ENCODE results near the gene MCC.
A peak's percentile ranks its signal among the peaks of the same experiment; 100 is the strongest.
"Not testable (repeated sequence)": the region's sequence is repeated elsewhere in the genome, so short reads cannot be mapped to it uniquely, and the experiment has no call there.

The MCC gene

GRCh38 chr5:113489299-113489698, 1.0 kb upstream of the MCC start:
- DNase-seq, result peak; percentile 76

- DNase-seq, result no peak
Measured at GRCh38 chr5:113488645-113489184, 462 bp upstream of the MCC start.

DNA sequence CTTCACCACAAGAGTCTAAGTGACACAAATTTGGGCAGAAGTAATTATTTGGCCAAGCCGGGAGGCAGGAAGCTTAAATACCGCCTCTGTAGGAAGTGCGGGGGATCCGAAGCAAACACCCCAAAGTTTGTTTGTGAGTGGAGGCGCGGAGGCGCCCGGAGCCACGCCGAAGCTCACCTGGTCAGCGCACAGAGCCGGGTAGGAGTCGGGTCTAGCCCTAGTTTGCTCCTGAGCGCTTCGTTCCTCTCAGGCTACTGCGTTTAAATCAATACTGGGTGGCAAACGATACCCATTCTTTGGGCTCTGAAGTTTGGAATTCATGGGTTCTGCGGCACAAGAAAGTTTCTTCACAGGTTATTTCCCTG, 855 bp downstream of the MCC start:
- DNase-seq, result no peak

DNA sequence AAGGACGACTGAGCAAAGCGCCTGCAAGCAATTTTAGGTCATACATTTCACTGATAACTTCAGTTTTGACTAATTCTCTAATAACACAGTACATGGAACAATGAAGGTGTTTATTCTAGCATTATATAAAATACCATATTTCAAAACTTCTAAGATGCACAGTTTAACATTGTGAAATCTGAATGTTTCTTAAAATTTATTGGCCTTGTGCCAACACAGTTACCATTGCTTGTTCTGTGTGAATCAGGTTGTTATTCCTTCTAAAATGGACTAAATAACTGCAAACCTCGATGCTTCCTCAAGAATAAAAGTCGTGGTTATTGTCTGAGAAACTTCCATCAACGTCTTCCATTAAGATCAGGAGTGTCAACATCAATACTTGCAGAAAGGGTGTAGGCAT, 8.0 kb downstream of the MCC start:
- DNase-seq, result no peak

DNA sequence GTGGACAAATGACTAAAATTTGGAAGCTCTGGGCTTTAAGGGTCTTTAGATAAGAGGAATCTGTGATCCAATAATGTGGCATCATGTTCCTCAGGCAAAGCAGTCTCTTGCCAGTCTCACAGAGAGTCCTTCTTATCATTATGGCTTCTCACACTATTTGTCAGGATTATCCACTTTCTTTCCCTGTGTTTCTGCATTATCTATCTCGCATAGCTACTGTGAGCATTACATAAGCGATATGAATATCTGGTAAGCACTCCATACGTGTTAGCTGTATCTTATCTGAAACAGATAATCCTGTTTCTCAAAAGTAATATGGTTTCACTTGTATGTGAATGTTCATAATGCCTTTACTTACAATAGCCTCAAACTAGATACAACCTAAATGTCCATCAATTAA, 9.6 kb downstream of the MCC start:
- no peak for DNase-seq

DNA sequence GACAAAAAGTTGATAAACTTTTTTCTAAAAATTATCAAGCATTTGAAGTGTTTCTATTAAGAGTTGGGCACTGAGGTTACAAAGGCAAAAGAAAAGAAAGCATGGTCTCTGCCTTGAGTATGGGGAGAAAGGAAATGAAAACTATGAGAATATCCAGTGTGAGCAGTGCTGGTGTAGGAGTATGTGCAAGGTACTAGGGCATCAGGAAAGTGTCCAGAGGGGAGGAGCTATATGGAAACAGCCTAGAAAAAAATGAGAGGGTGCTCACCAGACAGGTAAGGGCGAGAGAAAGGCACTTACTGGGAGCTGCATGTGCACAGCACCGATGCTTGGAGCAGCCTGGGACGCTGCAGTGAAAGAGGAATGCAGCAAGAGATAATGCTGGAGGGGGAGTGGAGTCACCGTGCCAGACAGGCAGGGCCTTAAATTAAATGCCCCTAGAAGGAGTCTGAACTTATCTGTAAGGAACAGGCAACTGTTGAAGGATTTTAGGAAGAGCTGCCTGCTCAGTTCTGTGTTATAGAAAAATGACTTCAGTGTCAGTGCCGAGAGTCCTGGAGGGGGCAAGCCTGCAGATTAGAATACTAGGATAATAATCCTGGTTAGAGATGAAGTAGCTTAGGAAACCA, 14.0 kb downstream of the MCC start:
- no peak for DNase-seq

DNA sequence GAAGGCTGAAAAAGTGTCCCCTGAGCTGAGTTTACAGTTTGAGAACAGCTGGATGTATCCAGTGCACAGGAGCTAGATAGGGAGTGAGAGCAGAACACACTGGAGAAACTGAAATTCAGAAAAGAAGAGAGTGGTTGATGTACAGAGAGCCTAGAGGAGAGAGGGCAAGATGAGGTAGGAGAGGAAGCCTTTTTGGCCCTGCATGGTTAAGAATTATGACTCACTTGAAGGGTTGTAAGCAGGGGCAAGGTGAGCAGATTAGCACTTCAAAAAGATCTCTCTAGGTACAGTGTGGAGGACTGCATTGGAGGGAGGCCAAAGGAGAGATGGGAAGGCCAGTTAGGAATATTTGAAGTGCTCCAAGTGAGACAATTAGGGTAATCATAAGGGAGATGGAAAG, 25.2 kb downstream of the MCC start:
- DNase-seq, result no peak

GRCh38 chr5:113457106-113457505, 31.1 kb downstream of the MCC start:
- DNase-seq, result not testable (repeated sequence)

DNA sequence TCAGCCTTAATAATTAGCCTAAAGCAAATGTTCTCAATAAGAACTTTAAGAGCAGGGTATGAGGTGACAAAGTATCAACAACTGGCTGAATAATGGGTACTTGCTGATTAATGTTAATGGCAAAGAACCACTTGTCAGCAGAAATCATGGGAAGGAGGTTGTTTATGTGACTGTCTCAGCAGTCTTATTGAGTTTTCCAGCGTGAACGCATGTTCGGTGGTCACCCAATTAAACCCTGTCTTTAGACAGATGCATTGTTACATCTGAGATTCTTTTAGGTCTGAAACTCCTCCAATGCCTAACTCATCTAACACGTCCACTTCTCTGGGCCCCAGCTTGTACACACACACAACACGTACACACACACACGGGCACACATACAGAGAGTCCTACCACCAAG, 35.3 kb downstream of the MCC start:
- DNase-seq, result no peak

- no peak for DNase-seq
Measured at GRCh38 chr5:113451797-113452196, 36.5 kb downstream of the MCC start.

DNA sequence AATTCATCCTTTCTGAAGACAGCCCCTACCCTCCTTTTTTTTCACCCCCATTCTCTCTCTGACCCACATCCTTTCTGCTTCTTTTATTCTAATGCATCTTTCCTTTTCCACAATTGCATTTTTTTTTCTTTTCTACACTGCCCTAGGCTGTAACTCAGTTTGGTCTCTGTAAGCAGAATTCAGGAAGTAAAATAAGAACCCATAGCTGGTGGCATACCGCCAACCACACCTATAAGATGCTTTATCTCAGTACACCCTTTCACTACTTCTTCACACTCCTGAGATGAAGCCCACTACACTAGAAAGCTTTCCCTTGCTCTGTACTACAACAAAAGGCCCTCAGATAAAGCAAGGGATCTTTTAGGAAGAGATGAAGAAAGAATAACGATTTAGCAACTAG, 37.3 kb downstream of the MCC start:
- DNase-seq, result peak; percentile 4

- no peak for DNase-seq
Measured at GRCh38 chr5:113450462-113450861, 37.8 kb downstream of the MCC start.

GRCh38 chr5:113448252-113448651, 40.0 kb downstream of the MCC start:
- no peak for DNase-seq

- peak; percentile 20 for DNase-seq
Measured at GRCh38 chr5:113447498-113448050, 40.7 kb downstream of the MCC start.

- DNase-seq, result no peak
Measured at GRCh38 chr5:113446358-113446927, 41.8 kb downstream of the MCC start.

DNA sequence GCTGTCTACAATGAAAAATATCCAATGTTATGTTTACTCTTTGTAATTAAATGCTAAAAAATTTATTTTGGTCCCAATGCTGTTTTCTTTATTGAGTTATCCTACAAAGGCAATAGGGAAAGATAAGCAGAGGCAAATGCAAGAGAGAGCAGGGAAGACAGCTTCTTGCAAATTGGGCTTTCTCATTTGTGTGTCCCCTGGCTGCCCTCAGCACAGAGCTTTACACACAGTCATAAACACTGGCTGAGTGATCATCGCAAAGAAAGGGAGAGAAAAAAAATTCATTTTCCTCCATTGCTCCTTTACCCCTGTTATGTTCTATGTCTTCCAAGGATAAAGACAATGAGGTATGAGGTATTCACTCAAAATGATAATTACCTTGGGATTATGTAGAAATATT, 51.1 kb downstream of the MCC start:
- no peak for DNase-seq

- no peak for DNase-seq
Measured at GRCh38 chr5:113435575-113435974, 52.7 kb downstream of the MCC start.

DNA sequence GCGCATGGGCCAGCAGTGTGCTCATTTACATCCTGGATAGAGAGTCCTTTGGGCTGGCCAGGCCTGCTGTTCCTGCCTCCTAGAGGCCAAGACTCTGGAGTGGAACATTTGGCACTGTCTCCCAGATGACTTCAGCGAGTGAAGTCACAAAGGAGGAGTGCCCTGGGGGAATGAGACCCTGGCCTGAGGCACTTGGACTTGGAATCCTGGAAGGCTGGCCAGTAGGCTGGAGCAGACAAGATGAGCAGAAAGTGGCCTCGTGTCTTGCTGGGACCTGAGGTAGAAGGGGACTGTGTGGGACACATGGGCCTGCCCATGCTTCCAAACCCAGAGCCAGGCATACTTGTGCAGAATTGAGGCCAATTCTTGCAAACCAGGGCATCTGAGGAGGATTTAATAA, 53.4 kb downstream of the MCC start, which contains the start of gene TSSK1B:
Gene TSSK1B (minus strand): TSS at position 101 of the 400 bp plus-strand sequence. CDS start 150 bp downstream, outside the sequence.
- no peak for DNase-seq

- no peak for DNase-seq
Measured at GRCh38 chr5:113433862-113434612, 54.2 kb downstream of the MCC start.

- DNase-seq, result no peak
Measured at GRCh38 chr5:113433071-113433470, 55.2 kb downstream of the MCC start.

DNA sequence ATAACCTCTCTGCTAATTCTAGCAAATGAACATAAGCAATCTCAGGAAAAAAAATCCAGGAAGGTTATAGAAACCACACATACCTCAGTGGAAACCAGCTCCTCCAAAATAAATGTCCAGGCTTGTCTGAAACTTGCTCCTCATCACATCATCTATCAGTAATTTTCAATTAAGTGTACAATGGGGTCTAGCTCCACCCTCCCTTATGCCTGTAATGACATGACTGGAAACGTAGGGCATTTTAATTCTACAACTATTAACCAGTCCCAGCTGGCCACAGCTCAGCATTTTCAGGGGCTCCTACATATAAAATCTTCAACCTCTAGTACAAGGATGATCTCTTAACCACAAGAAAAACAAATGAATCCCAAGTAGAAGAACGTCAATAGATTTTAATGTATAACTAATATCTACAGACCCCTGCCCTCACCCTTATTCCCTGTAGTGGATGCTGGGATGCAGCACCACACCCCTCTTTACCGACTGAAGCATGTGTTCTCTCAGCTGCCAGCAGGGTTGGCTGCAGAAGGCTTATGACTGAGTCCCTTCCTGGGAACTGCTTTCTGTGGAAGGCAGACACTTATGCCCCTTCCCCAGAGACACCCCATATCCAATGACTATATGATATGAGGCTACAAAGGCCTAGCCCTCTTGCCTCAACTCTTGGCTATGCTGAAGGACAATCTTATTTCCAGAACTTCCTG, 60.2 kb downstream of the MCC start:
- no peak for DNase-seq

DNA sequence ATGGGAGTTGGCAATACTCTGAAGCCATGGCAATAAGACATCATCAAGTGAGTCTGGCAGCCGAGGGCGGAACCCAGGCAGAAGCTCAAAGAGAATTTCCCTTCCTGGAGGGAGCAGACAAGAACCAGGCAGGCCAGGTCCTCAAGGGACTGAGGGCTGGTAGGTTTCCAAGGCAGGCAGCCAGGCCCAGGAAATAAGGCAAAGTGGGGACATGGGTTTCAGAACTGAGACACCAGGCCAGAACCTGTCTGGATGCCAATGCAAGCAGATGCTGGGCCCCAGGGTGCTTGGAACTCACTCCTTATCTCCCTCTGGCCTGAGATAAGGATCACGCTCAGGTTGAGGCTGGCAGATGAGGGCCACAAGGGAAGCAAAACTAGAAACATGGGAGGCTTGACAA, 62.3 kb downstream of the MCC start:
- DNase-seq, result no peak

DNA sequence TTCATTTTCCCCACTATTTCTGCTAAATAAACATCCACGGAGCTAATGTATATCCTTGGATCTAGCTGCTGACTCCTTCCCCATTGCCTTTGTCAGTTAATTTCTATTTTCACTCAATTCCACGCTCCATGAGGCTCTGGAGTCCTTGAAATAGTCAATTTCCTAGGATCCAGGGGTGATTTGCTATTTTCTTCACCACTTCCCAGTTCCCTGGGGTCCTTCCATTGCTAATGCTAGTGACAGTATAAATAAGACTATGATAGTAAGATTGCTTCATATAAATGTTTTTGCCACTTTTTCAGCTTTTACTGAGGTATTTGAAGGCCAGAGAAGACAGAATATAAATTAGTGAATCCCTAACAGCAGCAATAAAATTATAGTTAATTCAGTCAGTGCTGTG, 66.6 kb downstream of the MCC start:
- DNase-seq, result no peak
